Central memory CD8-positive, alpha-beta T cell (primary cell): Measurements from ENCODE around the gene TNFRSF19.

Experiments used
- ATAC-seq: fragments of 150-1000 bp; cut with Tn5 transposase; replicated peaks from 2 replicates; pipeline ENCODE4 v1.10.0; 2022; ENCODE audit warnings: mild to moderate bottlenecking, moderate FRiP score, moderate number of reproducible peaks; ENCODE audit not compliant: poor library complexity, severe bottlenecking; ENCODE audit errors: extremely low read depth
- DNase-seq, 2 donors: peaks; one replicate each; pipeline ENCODE4 v3.0.0; 2021; ENCODE audit warnings: low spot score in 2 of 2
- H3K27ac Mint-ChIP-seq: one replicate; pipeline ENCODE4 v1.8.0; 2022; ENCODE audit warnings: low read depth, mild to moderate bottlenecking, moderate library complexity, mixed read lengths
- H3K27me3 Mint-ChIP-seq: one replicate; pipeline ENCODE4 v1.8.0; 2022; ENCODE audit warnings: mixed read lengths
- H3K36me3 Mint-ChIP-seq: one replicate; pipeline ENCODE4 v1.8.0; 2022; ENCODE audit warnings: mild to moderate bottlenecking, moderate library complexity, mixed read lengths; ENCODE audit not compliant: insufficient read depth
- H3K4me1 Mint-ChIP-seq: one replicate; pipeline ENCODE4 v1.8.0; 2022; ENCODE audit warnings: mixed read lengths
- H3K4me3 Mint-ChIP-seq: one replicate; pipeline ENCODE4 v1.8.0; 2022; ENCODE audit warnings: mild to moderate bottlenecking, moderate library complexity, mixed read lengths
- H3K9me3 Mint-ChIP-seq: one replicate; pipeline ENCODE4 v1.8.0; 2022; ENCODE audit warnings: mixed read lengths

TNFRSF19 gene

DNA sequence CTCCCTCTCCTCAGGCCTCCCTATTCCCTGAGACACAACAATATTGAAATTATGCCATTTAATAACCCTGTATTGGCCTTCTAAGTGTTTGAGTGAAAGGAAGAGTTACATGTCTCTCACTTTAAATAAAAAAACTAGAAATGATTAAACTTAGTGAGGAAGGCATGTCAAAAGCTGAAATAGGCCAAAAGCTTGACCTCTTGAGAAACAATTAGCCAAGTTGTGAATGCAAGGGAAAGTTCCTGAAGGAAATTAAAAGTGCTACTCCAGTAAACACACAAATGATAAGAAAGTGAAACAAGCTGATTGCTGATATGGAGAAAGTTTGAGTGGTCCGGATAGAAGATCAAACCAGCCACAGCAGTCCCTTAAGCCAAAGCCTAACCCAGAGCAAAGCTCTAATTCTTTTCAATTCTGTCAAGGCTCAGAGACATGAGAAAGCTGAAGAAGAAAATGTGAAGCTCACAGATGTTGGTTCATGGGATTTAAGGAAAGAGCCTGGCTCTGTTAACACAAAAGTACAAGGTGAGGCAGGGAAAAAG lies 127.6 kb downstream of the TNFRSF19 start:
- Mint-ChIP-seq H3K4me1 (peaks cover 18% of the 10 kb centered on the region), H3K4me3 (no peak overlapping the region), H3K27me3 (peaks cover 27% of the 10 kb centered on the region), H3K36me3 (peaks cover 3% of the 10 kb centered on the region), H3K27ac (no peak overlapping the region), H3K9me3 (no peaks in the 10 kb centered on the region)
- ATAC-seq, result no peak
- no peak for DNase-seq

DNA sequence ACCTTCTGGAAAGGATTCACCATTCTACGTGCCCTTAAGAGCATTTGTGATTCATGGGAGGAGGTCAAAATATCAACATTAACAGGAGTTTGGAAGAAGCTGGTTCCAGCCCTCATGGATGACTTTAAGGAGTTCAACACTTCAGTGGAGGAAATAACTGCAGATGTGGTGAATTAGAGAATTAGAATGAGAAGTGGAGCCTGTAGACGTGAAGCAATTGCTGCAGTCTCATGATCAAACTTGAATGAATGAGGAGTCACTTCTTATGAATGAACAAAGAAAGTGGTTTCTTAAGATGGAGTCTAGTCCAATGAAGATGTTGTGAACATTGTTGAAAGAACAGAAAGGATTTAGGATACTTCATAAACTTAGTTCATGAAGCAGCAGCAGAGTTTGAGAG lies 129.1 kb downstream of the TNFRSF19 start:
- H3K27me3 Mint-ChIP-seq, result peaks cover 31% of the 10 kb centered on the region
- peaks cover 3% of the 10 kb centered on the region for H3K36me3 Mint-ChIP-seq
- no peak overlapping the region for H3K4me3 Mint-ChIP-seq
- ATAC-seq, result no peak
- H3K9me3 Mint-ChIP-seq, result no peaks in the 10 kb centered on the region
- DNase-seq, result no peak
- H3K4me1 Mint-ChIP-seq, result peaks cover 18% of the 10 kb centered on the region
- H3K27ac Mint-ChIP-seq, result no peak overlapping the region

DNA sequence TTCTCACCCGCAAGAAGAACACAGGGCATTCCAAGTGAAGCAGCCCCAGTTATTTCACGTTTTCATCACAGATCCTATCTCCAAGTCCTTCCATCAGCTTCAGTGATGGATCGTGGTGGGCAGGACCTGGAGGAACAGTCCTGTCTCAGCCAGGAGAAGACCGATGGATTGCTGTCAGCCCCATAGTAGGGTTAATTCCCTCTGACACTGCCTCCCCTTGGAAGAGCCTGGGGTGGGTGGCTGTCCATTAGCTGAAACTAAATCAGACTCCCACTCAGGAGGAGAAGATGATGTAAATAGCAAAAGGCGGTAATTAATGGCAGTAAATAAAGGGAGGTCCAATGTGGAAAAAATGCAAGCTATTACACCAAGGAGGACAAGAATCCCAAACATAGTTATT lies 131.0 kb downstream of the TNFRSF19 start:
- ATAC-seq (no peak), DNase-seq (no peak)
- H3K4me3 Mint-ChIP-seq, result no peak overlapping the region
- H3K9me3 Mint-ChIP-seq, result no peaks in the 10 kb centered on the region
- H3K27me3 Mint-ChIP-seq, result peaks cover 50% of the 10 kb centered on the region
- no peak overlapping the region for H3K27ac Mint-ChIP-seq
- H3K36me3 Mint-ChIP-seq, result peaks cover 1% of the 10 kb centered on the region
- peaks cover 12% of the 10 kb centered on the region for H3K4me1 Mint-ChIP-seq

DNA sequence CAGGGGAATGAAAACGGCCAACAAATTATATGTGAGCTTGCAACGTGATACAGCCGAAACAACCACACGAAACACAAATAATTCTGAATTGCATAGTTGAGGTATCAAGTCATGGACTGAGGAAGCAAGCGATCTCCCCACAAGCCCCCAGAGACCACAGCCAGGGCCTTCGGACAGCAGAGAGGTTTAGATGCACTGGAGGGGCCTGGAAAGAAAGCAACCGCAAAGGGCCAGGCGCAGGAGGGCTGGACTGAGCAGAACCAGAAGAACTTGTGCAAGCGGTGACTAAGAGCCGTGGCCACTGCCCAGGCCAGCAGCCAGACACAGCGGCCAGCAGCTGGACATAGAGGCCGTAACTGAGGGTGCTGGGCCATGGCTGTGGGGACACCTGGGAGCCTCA lies 131.4 kb downstream of the TNFRSF19 start:
- no peaks in the 10 kb centered on the region for H3K9me3 Mint-ChIP-seq
- H3K27ac Mint-ChIP-seq, result no peak overlapping the region
- peaks cover 52% of the 10 kb centered on the region for H3K27me3 Mint-ChIP-seq
- H3K36me3 Mint-ChIP-seq, result peaks cover 1% of the 10 kb centered on the region
- H3K4me3 Mint-ChIP-seq, result no peak overlapping the region
- peaks cover 8% of the 10 kb centered on the region for H3K4me1 Mint-ChIP-seq
- ATAC-seq (no peak), DNase-seq (no peak)

DNA sequence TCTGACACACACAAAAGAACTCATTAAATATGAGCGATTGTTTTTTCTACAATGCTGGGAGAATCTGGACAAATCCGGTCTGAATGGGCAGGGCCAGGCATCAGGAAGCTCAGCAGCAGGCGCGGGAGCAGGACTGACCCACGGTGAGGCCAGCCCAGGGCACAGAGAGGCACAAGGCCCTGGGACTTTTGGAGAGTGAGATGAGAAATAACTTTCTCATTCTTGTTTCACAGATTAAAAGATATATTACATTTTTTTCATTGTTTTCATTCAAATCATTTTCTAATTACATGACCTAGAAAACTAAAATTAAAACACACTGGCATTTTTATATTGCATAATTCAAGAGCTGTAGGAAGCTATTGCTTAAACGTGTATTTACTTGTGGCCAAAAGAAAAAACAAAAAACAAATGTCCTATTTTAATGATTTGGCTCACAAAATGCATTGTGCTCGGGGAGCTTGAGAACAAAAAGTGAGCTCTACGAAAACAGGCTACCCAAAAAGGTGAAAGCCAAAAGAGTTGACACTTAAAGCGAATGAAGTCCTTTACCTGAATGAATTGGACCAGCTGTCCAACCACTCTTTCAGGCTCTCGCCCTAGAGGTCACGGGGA lies 133.1 kb downstream of the TNFRSF19 start:
- Mint-ChIP-seq H3K27me3 (peaks cover 52% of the 10 kb centered on the region), H3K4me3 (no peak overlapping the region), H3K4me1 (no peaks in the 10 kb centered on the region), H3K27ac (no peak overlapping the region), H3K9me3 (no peaks in the 10 kb centered on the region), H3K36me3 (peaks cover 1% of the 10 kb centered on the region)
- ATAC-seq, result no peak
- DNase-seq, result no peak

DNA sequence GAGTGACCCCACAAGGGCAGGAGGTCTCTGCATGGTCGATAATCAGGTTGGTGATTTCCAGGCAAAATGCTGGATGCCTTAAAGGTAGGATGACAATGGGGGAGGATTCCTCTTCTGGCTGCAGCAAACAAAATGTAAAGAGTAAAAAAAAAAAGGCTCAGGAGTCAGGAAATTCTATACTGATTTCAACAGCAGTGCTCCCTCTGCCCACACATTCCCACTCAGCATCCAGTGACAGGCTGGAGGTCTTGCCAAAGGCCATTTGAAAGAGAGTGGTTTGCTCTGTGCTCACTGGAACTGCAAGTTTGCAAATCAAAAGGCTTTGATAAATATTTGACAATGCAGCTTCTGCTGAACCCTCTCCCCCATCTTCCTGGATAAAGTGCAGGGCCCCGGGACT lies 135.4 kb downstream of the TNFRSF19 start:
- DNase-seq (no peak), ATAC-seq (no peak)
- Mint-ChIP-seq H3K9me3 (no peaks in the 10 kb centered on the region), H3K27ac (no peak overlapping the region), H3K36me3 (peaks cover 1% of the 10 kb centered on the region), H3K27me3 (peaks cover 48% of the 10 kb centered on the region), H3K4me3 (no peak overlapping the region), H3K4me1 (no peaks in the 10 kb centered on the region)

DNA sequence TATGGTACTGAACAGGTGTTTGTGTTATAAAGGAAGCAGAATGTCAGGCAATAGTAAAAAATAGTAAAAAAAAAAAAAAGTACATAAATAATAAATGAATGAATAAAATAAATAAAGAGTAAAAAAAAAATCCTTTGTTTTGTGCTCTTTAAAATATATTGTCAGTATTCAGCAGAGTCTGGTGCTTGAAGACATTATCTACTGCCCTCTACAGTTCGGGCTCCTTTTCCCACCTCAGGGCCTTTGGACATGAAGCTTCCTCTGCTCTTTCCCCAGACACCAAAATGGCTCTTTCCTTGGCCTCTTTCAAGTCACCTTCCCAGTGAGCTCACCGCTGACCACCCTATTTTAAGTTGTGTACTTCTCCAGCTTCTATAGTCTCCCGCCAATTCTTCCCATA lies 137.5 kb downstream of the TNFRSF19 start:
- no peaks in the 10 kb centered on the region for H3K36me3 Mint-ChIP-seq
- no peaks in the 10 kb centered on the region for H3K9me3 Mint-ChIP-seq
- H3K4me1 Mint-ChIP-seq, result no peaks in the 10 kb centered on the region
- H3K4me3 Mint-ChIP-seq, result no peak overlapping the region
- no peak for ATAC-seq
- no peak overlapping the region for H3K27ac Mint-ChIP-seq
- H3K27me3 Mint-ChIP-seq, result peaks cover 27% of the 10 kb centered on the region
- no peak for DNase-seq

DNA sequence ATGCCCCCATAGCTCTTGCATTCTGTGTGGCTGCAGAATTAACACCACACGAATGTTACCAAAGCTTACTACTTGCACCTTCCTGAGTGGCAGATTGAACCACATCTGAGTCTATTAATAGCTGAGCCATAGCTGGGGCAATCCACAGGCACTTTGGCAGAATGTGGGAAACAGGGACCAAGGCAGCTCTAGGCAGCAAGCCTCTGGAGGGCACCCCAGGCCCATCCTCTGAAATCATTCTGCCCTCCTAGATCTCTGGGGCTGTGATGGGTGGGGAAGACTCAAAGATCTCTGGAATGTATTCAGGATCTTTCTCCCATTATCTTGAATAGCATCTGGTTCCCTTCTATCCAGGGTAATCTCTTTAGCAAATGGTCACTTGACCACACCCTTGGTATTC lies 139.3 kb downstream of the TNFRSF19 start:
- Mint-ChIP-seq H3K36me3 (no peaks in the 10 kb centered on the region), H3K27ac (no peak overlapping the region), H3K4me3 (no peak overlapping the region), H3K9me3 (no peaks in the 10 kb centered on the region), H3K27me3 (peaks cover 34% of the 10 kb centered on the region), H3K4me1 (no peaks in the 10 kb centered on the region)
- ATAC-seq (no peak), DNase-seq (no peak)

DNA sequence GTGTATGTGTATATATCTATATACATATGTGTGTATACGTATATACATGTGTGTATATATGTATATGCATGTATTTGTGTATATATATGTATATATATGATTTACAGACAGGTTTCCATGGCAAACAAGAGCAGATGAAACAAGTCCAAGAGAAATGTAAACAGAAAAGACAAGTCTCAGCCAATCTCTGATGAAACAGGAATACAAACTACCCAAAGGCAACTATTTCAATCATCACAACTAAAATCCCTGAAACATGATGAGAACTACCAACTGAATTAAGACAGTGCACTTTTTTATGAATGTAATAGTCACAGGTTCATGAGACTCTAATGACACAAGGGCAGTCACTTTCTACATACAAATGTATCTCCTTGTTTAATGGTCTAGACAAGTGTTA lies 140.2 kb downstream of the TNFRSF19 start:
- Mint-ChIP-seq H3K9me3 (no peaks in the 10 kb centered on the region), H3K4me1 (no peaks in the 10 kb centered on the region), H3K27me3 (peaks cover 34% of the 10 kb centered on the region), H3K4me3 (no peak overlapping the region), H3K36me3 (no peaks in the 10 kb centered on the region), H3K27ac (no peak overlapping the region)
- DNase-seq (no peak), ATAC-seq (no peak)

DNA sequence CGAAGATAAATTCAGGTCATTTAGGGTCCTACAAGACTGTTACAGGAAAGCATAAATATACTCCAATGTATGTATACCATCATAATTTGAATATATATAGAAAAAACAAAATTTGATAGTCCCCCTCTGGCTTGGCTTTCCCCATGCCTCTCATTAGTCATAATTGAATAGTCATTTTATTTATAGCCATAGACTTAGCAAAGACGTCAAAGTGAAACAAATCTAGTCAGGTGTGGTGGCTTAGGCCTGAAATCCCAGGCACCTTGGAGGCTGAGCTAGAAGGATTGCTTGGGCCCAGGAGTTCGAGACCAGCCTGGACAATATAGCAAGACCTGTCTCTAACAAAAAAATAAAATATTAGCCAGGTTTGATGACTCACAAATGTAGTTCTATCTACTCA lies 141.1 kb downstream of the TNFRSF19 start:
- H3K4me3 Mint-ChIP-seq, result no peak overlapping the region
- no peak overlapping the region for H3K27ac Mint-ChIP-seq
- ATAC-seq (no peak), DNase-seq (no peak)
- H3K36me3 Mint-ChIP-seq, result no peaks in the 10 kb centered on the region
- no peaks in the 10 kb centered on the region for H3K9me3 Mint-ChIP-seq
- H3K27me3 Mint-ChIP-seq, result peaks cover 24% of the 10 kb centered on the region
- no peaks in the 10 kb centered on the region for H3K4me1 Mint-ChIP-seq

DNA sequence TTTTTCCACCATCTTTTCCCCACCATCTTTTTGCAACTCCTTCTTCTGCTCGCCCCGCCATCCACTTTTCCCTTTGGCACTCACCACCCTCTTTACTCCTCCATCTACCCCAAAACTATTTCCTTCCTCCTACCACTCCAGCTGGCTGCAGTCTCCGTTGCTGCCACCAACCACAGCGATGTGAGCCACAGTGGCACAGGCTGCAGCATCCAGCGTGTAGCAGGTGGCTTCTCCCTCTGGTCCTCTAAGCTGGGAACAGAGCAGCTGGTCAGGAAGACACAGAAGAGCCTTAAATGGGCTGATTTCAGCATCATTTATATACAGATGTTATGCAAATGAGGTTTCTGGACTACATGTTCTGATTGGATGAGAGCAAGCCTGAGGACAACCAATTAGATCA lies 144.5 kb downstream of the TNFRSF19 start:
- Mint-ChIP-seq H3K4me3 (no peak overlapping the region), H3K36me3 (no peaks in the 10 kb centered on the region), H3K27me3 (peaks cover 23% of the 10 kb centered on the region), H3K4me1 (no peaks in the 10 kb centered on the region), H3K9me3 (no peaks in the 10 kb centered on the region), H3K27ac (no peak overlapping the region)
- DNase-seq (no peak), ATAC-seq (no peak)

DNA sequence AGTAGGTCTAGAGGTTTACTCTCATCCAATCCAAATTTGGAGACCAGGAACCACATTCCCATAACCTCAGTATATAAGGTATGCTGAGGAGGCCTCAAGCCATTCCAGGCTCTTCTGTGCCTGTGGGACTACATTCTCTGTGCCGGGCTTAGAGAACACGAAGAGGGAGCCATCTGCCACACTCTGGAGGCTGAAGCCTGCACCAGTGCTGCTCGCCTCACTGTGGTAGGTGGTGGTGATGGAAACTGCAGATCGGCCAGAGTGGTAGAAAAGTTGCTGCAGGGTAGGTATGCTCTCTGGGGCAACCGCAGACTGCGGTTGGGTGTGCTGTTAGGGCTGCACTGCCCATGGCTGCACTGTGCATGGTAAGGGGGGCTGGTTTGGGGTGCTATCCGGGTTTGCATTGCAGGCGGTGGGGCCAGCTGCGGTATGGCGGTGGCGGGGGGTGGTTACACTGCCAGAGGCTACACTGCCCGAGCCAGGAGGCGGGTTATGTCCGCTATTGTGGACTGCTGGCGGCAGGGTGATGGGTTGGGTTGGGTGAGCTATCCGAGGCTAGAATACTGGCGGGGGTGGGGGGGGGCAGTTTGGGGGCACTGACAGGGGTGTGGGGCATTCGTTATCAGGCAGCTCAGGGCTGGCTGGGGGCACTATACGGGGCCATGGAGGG lies 145.0 kb downstream of the TNFRSF19 start:
- Mint-ChIP-seq H3K27me3 (peaks cover 23% of the 10 kb centered on the region), H3K4me1 (no peaks in the 10 kb centered on the region), H3K4me3 (no peak overlapping the region), H3K9me3 (no peaks in the 10 kb centered on the region), H3K27ac (no peak overlapping the region), H3K36me3 (no peaks in the 10 kb centered on the region)
- ATAC-seq, result no peak
- no peak for DNase-seq

DNA sequence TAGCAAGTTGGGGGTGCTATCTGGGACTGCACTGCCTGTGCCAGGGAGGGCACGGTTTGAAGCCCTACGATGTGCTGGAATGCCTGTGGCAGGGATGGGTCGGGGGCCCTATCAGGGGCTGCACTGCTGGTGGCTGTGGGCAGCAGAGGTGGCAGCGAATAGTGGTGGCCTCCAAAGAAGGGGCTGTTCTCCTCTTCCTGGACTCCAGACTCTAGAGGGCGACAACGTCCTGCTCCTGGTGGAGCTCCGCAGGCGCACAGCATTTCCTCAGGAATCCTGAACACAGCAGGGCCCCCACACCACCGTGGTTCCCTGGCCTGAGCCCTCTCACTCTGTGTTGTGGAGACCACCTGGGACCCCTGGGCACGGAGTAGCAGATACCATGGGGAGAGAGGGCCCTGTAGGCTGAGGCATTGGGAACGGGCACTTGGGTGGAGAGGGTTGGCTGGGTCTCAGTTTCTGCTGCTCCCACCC lies 145.6 kb downstream of the TNFRSF19 start:
- Mint-ChIP-seq H3K4me1 (no peaks in the 10 kb centered on the region), H3K27me3 (peaks cover 23% of the 10 kb centered on the region), H3K27ac (no peak overlapping the region), H3K36me3 (no peaks in the 10 kb centered on the region), H3K9me3 (no peaks in the 10 kb centered on the region), H3K4me3 (no peak overlapping the region)
- ATAC-seq, result no peak
- no peak for DNase-seq
